ENCODE results near the gene ZNF74.
"Not testable (repeated sequence)": the region's sequence is repeated elsewhere in the genome, so short reads cannot be mapped to it uniquely, and the experiment has no call there.

The ZNF74 gene

DNA sequence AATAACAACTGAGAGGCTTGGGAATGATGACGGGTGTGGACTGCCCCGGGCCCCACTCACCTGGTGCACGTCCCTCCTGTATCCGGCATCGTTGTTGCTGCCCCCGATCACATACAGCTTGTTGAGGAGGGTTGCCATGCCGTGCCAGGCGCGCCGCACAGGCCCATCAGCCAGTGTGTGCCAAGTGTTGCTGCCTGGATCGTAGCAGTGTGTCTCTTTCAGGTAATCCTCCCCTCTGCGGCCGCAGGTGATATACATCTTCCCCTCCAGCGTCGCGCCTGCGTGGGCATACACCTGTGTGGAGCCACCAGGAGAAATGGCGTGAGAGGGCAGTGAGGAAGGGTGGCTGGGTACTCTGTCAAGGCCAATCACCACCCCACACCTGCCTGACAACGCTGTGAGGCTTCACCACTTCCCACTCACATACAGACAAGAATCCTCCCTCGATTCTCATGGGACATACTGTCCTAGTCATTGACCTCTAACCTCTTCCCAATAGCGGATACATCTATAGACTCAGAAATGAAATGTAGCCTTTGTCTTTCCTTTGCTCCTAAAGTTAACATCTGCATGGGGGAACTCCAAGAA is 52.5 kb downstream of the ZNF74 start:
- no peak for DNase-seq (ENCODE audit: low read depth, low spot score)

DNA sequence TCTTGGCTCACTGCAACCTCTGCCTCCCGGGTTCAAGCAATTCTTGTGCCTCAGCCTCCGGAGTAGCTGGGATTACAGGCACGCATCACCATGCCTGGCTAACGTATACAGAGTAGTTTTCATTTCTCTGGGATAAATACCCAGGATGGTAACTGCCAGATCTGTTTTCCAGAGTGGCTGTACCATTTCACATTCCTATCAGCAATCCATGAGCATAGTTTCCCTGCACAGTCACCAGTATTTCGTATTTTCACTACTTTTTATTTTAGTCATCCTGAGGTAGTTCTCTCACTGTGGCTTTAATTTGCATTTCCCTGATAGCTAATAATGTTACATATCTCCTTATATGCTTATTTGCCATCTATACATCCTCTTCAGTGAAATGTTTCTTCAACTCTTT is 54.7 kb downstream of the ZNF74 start:
- no peak for DNase-seq (ENCODE audit: low read depth, low spot score)

DNA sequence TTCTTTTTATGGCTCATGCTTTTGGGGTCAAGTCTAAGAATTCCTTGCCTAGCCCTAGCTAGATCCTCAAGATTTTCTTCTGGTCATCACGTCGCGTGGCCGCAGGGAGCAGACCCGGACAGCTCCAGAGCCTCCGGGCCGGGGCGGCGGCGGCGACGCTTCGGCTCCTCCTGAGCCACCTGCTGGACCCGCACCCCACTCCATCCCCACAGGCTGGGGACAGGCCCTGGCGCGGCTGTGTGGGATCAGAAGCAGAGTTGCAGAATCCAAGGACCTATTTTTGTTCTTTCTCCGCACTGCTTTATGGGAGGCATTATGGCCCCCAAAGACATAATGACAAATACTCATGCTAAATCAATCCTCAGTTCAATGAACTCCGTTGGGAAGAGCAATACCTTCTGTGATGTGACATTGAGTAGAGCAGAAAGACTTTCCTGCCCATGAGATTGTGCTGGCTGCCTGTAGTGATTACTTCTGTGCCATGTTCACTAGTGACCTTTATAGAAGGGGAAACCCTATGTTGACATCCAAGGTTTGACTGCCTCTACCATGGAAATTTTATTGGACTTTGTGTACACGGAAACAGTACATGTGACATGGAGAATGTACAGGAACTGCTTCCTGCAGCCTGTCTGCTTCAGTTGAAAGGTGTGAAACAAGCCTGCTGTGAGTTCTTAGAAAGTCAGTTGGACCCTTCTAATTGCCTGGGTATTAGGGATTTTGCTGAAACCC is 56.0 kb downstream of the ZNF74 start:
- no peak for DNase-seq (ENCODE audit: low read depth, low spot score)

DNA sequence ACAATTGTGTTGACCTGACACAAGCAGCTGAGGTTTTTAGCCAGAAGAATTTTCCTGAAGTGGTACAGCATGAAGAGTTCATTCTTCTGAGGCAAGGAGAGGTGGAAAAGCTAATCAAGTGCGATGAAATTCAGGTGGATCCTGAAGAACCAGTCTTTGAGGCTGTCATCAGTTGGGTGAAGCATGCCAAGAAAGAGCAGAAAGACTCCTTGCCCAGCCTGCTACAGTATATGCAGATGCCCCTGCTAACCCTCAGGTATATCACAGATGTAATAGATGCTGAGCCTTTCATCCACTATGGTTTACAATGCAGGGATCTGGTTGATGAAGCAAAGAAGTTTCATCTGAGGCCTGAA is 56.6 kb downstream of the ZNF74 start:
- no peak for DNase-seq (ENCODE audit: low read depth, low spot score)

DNA sequence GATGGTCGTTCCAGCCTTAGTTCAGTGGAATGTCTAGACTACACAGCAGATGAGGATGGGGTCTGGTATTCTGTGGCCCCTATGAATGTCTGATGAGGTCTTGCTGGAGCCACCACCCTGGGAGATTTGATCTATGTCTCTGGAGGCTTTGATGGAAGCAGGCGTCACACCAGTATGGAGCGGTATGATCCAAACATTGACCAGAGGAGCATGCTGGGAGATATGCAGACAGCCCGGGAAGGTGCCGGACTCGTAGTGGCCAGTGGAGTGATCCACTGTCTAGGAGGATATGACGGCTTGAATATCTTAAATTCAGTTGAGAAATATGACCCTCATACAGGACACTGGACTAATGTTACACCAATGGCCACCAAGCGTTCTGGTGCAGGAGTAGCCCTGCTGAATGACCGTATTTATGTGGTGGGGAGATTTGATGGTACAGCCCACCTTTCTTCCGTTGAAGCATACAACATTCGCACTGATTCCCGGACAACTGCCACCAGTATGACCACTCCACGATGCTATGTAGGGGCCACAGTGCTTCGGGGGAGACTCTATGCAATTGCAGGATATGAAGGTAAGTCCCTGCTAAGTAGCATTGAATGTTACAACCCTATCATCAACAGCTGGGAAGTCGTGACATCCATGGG is 57.3 kb downstream of the ZNF74 start:
- not testable (repeated sequence) for DNase-seq (ENCODE audit: low read depth, low spot score)

DNA sequence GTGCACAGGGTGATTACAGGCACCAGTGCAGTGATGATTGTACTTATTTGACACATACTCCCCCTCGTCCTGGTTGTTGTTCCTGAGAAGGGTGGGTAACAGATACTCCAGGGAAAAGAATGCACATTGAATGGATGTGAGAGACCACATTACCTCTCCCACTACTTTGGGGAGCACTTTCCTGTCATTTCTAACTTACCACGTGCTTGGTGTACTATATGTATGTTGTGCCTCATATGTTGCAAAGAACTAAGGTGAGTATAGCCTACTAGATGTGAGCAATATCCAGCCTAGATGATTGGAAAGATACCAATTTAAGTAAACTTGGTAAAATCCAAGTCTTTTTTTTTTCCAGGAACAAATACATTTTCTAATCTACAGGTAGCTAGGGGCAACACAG is 58.0 kb downstream of the ZNF74 start:
- no peak for DNase-seq (ENCODE audit: low read depth, low spot score)

DNA sequence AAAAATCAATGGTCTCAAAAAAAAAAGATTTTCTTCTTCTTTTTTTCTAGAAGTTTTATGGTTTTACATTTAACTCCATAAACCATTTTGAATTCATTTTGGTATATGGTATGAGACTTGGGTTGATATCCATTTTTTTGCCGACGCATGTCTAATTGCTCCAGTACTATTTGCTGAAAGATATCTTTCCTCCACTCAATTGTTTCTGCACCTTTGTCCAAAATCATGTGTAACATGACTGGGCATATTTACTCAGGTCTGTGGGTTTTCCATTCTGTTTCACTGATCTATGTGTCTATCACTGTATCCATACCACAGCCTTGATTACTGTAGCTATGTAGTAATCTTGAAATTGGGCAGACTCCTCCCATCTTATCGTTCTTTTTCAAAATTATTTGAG is 59.3 kb downstream of the ZNF74 start:
- DNase-seq (ENCODE audit: low read depth, low spot score): no peak

DNA sequence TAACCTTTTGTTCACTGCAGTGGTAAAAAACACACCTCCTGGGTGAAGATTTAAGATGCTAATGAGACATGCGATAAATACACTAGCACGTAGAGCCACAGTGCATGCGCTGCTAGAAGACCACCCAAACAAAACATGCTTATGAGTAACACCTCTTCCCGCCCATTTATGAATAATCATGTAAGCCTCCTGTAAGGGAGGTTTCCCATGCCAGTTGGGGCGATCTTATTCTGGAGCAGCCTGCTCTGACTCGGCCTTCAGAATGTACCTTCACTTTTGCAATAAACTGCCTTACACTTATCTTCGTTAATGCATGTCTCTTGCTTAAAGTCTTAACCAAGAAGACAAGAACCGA is 61.7 kb downstream of the ZNF74 start:
- DNase-seq (ENCODE audit: low read depth, low spot score): no peak

DNA sequence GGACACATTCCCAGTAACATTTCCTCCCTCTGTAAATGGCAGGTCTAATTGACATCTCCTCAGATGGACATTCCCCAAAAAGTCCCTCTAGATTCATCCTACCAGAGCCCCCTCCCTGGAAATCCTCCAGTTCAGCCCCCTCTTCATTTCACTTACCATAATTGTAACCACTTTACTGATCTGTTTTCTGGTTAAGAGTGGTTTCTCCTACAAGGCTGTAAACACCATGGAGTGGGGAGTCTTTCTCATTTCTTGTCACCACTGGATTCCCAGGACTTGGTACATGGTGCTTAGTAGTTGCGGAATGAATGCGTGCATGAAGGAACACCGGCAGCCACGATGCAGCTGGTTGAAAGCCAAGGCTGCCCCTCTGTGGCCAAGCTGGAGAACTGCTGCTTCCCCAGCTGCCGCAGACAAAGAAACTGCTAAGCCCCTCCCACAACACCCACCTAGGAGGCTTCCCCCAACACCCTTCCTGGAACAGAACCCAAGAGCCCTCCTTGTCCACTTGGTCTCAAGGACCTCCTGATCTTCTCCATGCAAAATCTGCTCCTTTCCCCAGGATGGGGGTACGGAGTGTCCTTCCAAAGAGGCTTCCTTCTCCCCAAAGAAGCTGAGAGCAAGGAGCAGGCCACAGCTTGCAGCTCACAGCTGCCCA is 62.2 kb downstream of the ZNF74 start:
- DNase-seq (ENCODE audit: low read depth, low spot score): peak; percentile 94

DNA sequence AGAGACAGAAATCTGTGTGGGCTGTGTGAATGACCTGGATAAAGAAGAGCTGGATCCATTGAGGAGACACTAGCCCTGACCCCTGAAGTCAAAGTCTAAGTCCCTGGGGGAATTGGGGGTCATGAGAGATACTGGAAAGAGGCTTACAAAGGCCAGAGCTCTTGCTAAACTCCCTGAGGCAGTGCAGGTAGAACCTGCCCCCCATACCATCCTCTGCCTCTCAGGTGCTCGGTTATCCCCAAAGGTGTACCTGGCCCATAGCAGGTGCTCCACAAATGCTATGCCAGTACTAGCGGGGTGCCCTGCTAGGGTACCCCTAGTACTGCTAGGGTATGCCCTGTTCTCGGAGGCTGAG is 62.7 kb downstream of the ZNF74 start:
- no peak for DNase-seq (ENCODE audit: low read depth, low spot score)

DNA sequence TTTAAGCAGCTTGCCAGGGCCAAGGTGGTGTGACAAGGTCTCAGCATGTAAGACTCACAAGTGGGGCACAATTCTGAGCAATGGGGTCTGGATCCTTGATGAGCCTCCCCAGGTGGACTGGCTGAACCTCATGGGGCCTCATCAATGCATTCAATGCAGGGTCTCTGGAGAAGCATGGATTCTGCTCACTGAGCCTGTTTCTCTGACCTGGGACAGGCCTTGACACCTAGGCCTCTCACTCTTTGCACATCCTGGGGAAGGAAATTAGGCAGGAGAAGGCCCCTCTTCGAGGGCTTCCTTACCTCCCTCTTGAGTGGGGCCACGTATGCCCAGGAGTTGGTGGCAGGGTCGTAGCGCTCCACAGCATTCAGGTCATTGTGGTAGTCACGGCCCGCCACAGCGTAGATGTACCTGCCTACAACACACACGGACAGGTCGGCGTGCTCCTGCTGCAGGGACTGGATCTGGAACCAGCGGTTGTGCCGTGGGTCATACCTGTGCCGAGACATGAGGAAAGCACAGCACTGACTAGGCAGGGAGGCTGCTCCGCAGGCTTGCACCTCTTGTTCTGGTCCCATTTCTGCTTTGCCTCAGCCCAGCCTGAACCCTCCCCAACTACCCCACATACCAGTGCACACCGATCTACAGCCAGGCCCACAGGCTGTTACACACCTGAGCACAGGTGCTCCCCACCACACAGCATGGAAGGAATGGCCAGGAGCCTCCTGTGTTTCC is 63.7 kb downstream of the ZNF74 start:
- no peak for DNase-seq (ENCODE audit: low read depth, low spot score)
